ENCODE results near the gene CH25H.

DNA sequence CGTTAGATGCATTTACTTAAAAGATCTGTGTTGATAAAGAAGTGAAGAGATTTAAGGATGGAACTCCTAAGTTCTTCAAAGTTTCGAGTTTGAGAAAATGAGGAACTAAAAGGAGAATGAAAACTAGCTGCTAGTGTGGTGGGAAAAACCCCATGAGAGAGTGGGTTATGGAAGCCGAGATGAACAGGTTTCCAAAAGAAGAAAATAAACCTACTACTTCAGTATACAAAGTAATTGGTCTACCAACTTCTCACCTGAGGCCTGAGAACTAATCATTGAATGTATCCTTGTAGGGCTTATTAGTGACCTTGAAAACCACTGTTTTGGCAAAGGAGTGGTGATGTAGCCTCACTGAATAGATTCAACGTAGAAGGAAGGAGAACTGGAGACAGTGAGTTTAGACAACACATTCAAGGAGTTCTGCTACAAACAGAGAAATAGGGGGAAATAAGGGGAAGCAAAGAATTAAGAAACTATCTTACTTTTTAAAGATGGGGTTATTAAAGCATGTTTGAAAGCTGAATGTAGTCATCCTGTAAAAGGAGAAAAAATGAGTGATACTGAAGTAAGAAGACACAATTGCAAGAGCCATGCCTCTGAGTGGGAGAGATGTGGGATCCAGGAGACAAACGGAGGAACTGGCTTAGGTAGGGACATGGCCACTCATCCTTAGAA lies 50.8 kb downstream of the CH25H start:
- TF ChIP-seq, protein P1, sequence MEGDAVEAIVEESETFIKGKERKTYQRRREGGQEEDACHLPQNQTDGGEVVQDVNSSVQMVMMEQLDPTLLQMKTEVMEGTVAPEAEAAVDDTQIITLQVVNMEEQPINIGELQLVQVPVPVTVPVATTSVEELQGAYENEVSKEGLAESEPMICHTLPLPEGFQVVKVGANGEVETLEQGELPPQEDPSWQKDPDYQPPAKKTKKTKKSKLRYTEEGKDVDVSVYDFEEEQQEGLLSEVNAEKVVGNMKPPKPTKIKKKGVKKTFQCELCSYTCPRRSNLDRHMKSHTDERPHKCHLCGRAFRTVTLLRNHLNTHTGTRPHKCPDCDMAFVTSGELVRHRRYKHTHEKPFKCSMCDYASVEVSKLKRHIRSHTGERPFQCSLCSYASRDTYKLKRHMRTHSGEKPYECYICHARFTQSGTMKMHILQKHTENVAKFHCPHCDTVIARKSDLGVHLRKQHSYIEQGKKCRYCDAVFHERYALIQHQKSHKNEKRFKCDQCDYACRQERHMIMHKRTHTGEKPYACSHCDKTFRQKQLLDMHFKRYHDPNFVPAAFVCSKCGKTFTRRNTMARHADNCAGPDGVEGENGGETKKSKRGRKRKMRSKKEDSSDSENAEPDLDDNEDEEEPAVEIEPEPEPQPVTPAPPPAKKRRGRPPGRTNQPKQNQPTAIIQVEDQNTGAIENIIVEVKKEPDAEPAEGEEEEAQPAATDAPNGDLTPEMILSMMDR (IDR thresholded peaks at IDR 0.05), result no peak
- TF ChIP-seq POLR2A (IDR thresholded peaks at IDR 0.05) (no peak), POLR2AphosphoS5 (IDR thresholded peaks at IDR 0.05) (no peak)

All from prostate gland (tissue), 2 donors.